ENCODE data around the gene INPP4A.

DNA sequence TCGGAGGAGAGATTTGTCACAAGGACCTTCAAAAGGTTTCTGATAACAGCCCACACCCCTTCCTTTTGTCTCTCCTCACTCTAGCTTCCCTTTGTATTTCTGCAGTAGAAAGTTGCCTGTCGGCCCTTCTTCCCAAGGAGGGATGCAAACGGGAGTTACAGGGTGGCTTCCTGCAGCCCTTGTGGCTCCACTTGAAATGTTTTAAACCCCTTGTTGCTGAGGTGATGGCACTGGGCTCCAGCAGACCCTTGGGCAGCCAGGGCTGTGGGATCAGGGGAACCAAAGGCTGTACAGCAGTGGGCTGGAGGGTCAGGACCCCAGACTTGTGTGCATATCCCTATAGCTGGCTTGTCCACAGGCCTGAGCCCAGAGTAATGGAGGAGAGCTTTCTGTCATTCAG, 101.5 kb downstream of the INPP4A start:
- TF ChIP-seq CTCF (IDR thresholded peaks at IDR 0.05): no peak
- no peak for TF ChIP-seq POLR2A (IDR thresholded peaks at IDR 0.05)
- no peak for TF ChIP-seq POLR2AphosphoS5 (IDR thresholded peaks at IDR 0.05)
